Activated CD4-positive, alpha-beta T cell treated with anti-CD3 and anti-CD28 coated beads, Interleukin-2, amount 10 ng/mL, durations not matched to agents 24 days and 14 days (primary cell): Measurements from ENCODE around the gene SIX1. TPM values are rescaled to one million over a fixed set of nuclear protein-coding genes. Genes with fewer than 3 reads are reported as not detected.

ENCODE experiments used
- DNase-seq: peaks from one replicate; pipeline ENCODE4 v3.0.0; 2022
- H3K27ac Mint-ChIP-seq: one replicate; pipeline ENCODE4 v1.8.0; 2022; ENCODE audit warnings: mild to moderate bottlenecking, mixed read lengths
- H3K27me3 Mint-ChIP-seq: one replicate; pipeline ENCODE4 v1.8.0; 2022; ENCODE audit warnings: mixed read lengths
- H3K36me3 Mint-ChIP-seq: one replicate; pipeline ENCODE4 v1.8.0; 2022; ENCODE audit warnings: low read depth, mild to moderate bottlenecking, mixed read lengths
- H3K4me1 Mint-ChIP-seq: one replicate; pipeline ENCODE4 v1.8.0; 2021; ENCODE audit warnings: mixed read lengths
- H3K4me3 Mint-ChIP-seq: one replicate; pipeline ENCODE4 v1.8.0; 2022; ENCODE audit warnings: mild to moderate bottlenecking, moderate library complexity, mixed read lengths
- H3K9me3 Mint-ChIP-seq: one replicate; pipeline ENCODE4 v1.8.0; 2021; ENCODE audit warnings: mixed read lengths
- intact Hi-C: fragments of 100-400 bp; cut with micrococcal nuclease; formaldehyde crosslinking; loops from one replicate; pipeline ENCODE4 v1.15.1; 2023
- total RNA-seq: library from RNA; stranded (reverse); gene quantifications from 2 replicates; pipeline ENCODE4 v1.2.3, GENCODE V29; 2022

SIX1 gene
- 0.26 and 0.31 TPM in 2 replicates for total RNA-seq

- Mint-ChIP-seq H3K4me1 (peaks cover 30% of the 10 kb centered on the region), H3K27ac (peak within 1 kb of the TSS; percentile 74), H3K36me3 (peaks cover 5% of the 10 kb centered on the region), H3K9me3 (peaks cover 17% of the 10 kb centered on the region), H3K27me3 (peaks cover 91% of the 10 kb centered on the region), H3K4me3 (peak within 1 kb of the TSS; percentile 76)
- DNase-seq: peak; percentile 80
- intact Hi-C loops: no loop called here
Measured at GRCh38 chr14:60648934-60649874, at the start of gene SIX1. SIX1 (minus strand) TSS chr14:60649477; CDS start chr14:60649189, 288 bp downstream.

GRCh38 chr14:60695327-60695726 lies 46.0 kb upstream of the SIX1 start:
- H3K4me1 Mint-ChIP-seq: no peaks in the 10 kb centered on the region
- DNase-seq: no peak
- intact Hi-C loops: no loop called here
- H3K27me3 Mint-ChIP-seq: peaks cover 27% of the 10 kb centered on the region
- H3K9me3 Mint-ChIP-seq: peaks cover 5% of the 10 kb centered on the region
- H3K4me3 Mint-ChIP-seq: no peak overlapping the region
- H3K27ac Mint-ChIP-seq: no peak overlapping the region
- H3K36me3 Mint-ChIP-seq: no peaks in the 10 kb centered on the region

- no peaks in the 10 kb centered on the region for H3K4me1 Mint-ChIP-seq
- intact Hi-C loops: no loop called here
- peaks cover 17% of the 10 kb centered on the region for H3K27me3 Mint-ChIP-seq
- H3K9me3 Mint-ChIP-seq: no peaks in the 10 kb centered on the region
- H3K4me3 Mint-ChIP-seq: no peak overlapping the region
- no peak for DNase-seq
- H3K36me3 Mint-ChIP-seq: no peaks in the 10 kb centered on the region
- H3K27ac Mint-ChIP-seq: no peak overlapping the region
Measured at GRCh38 chr14:60691383-60692113, 42.3 kb upstream of the SIX1 start.

GRCh38 chr14:60686865-60687264 lies 37.6 kb upstream of the SIX1 start:
- Mint-ChIP-seq H3K4me3 (no peak overlapping the region), H3K9me3 (no peaks in the 10 kb centered on the region), H3K27ac (no peak overlapping the region), H3K27me3 (peaks cover 2% of the 10 kb centered on the region), H3K36me3 (no peaks in the 10 kb centered on the region), H3K4me1 (no peaks in the 10 kb centered on the region)
- DNase-seq: no peak
- intact Hi-C loops: no loop called here

- H3K9me3 Mint-ChIP-seq: no peaks in the 10 kb centered on the region
- DNase-seq: no peak
- H3K4me3 Mint-ChIP-seq: no peak overlapping the region
- H3K27ac Mint-ChIP-seq: no peak overlapping the region
- no peaks in the 10 kb centered on the region for H3K4me1 Mint-ChIP-seq
- intact Hi-C loops: no loop called here
- peaks cover 7% of the 10 kb centered on the region for H3K27me3 Mint-ChIP-seq
- H3K36me3 Mint-ChIP-seq: no peaks in the 10 kb centered on the region
Measured at GRCh38 chr14:60684203-60684602, 34.9 kb upstream of the SIX1 start.

GRCh38 chr14:60681271-60681670 lies 32.0 kb upstream of the SIX1 start:
- no peaks in the 10 kb centered on the region for H3K4me1 Mint-ChIP-seq
- no peaks in the 10 kb centered on the region for H3K9me3 Mint-ChIP-seq
- H3K4me3 Mint-ChIP-seq: no peak overlapping the region
- H3K36me3 Mint-ChIP-seq: no peaks in the 10 kb centered on the region
- no peak for DNase-seq
- H3K27ac Mint-ChIP-seq: no peak overlapping the region
- intact Hi-C loops: no loop called here
- H3K27me3 Mint-ChIP-seq: peaks cover 9% of the 10 kb centered on the region

GRCh38 chr14:60680511-60680910 lies 31.2 kb upstream of the SIX1 start:
- no peak overlapping the region for H3K27ac Mint-ChIP-seq
- intact Hi-C loops: no loop called here

GRCh38 chr14:60679566-60680258 lies 30.4 kb upstream of the SIX1 start:
- Mint-ChIP-seq H3K4me3 (no peak overlapping the region), H3K9me3 (no peaks in the 10 kb centered on the region), H3K27ac (no peak overlapping the region), H3K36me3 (no peaks in the 10 kb centered on the region), H3K27me3 (peaks cover 9% of the 10 kb centered on the region), H3K4me1 (no peaks in the 10 kb centered on the region)
- no peak for DNase-seq
- intact Hi-C loops: no loop called here

More at GRCh38 chr14:60680511-60680910, 31.2 kb upstream of the SIX1 start:
- no peaks in the 10 kb centered on the region for H3K4me1 Mint-ChIP-seq
- no peak for DNase-seq
- H3K27me3 Mint-ChIP-seq: peaks cover 9% of the 10 kb centered on the region
- no peaks in the 10 kb centered on the region for H3K9me3 Mint-ChIP-seq
- no peak overlapping the region for H3K4me3 Mint-ChIP-seq
- no peaks in the 10 kb centered on the region for H3K36me3 Mint-ChIP-seq

GRCh38 chr14:60677701-60678100 lies 28.4 kb upstream of the SIX1 start:
- no peaks in the 10 kb centered on the region for H3K4me1 Mint-ChIP-seq
- no peak overlapping the region for H3K4me3 Mint-ChIP-seq
- H3K9me3 Mint-ChIP-seq: no peaks in the 10 kb centered on the region
- no peaks in the 10 kb centered on the region for H3K36me3 Mint-ChIP-seq
- no peak overlapping the region for H3K27ac Mint-ChIP-seq
- intact Hi-C loops: no loop called here
- H3K27me3 Mint-ChIP-seq: peaks cover 9% of the 10 kb centered on the region
- DNase-seq: no peak

- no peaks in the 10 kb centered on the region for H3K36me3 Mint-ChIP-seq
- no peaks in the 10 kb centered on the region for H3K9me3 Mint-ChIP-seq
- no peak overlapping the region for H3K27ac Mint-ChIP-seq
- no peak for DNase-seq
- no peaks in the 10 kb centered on the region for H3K4me1 Mint-ChIP-seq
- H3K27me3 Mint-ChIP-seq: peaks cover 9% of the 10 kb centered on the region
- H3K4me3 Mint-ChIP-seq: no peak overlapping the region
- intact Hi-C loops: no loop called here
Measured at GRCh38 chr14:60670989-60671388, 21.7 kb upstream of the SIX1 start.

GRCh38 chr14:60668431-60669112 lies 19.3 kb upstream of the SIX1 start:
- Mint-ChIP-seq H3K4me1 (no peaks in the 10 kb centered on the region), H3K27ac (no peak overlapping the region), H3K9me3 (no peaks in the 10 kb centered on the region), H3K27me3 (peaks cover 23% of the 10 kb centered on the region), H3K36me3 (no peaks in the 10 kb centered on the region), H3K4me3 (no peak overlapping the region)
- DNase-seq: no peak
- intact Hi-C loops: no loop called here

GRCh38 chr14:60665177-60665550 lies 15.9 kb upstream of the SIX1 start:
- H3K36me3 Mint-ChIP-seq: no peaks in the 10 kb centered on the region
- H3K4me1 Mint-ChIP-seq: no peaks in the 10 kb centered on the region
- peaks cover 42% of the 10 kb centered on the region for H3K27me3 Mint-ChIP-seq
- intact Hi-C loops: no loop called here
- H3K4me3 Mint-ChIP-seq: no peak overlapping the region
- DNase-seq: no peak
- H3K27ac Mint-ChIP-seq: no peak overlapping the region
- H3K9me3 Mint-ChIP-seq: no peaks in the 10 kb centered on the region

- Mint-ChIP-seq H3K36me3 (peaks cover under 1% of the 10 kb centered on the region), H3K27me3 (peaks cover 60% of the 10 kb centered on the region), H3K4me3 (no peak overlapping the region), H3K9me3 (no peaks in the 10 kb centered on the region), H3K4me1 (peaks cover 5% of the 10 kb centered on the region), H3K27ac (no peak overlapping the region)
- intact Hi-C loops: no loop called here
- DNase-seq: no peak
Measured at GRCh38 chr14:60662982-60663381, 13.7 kb upstream of the SIX1 start.
